ENCODE data around the gene GSPT1. TPM values are rescaled to one million over a fixed set of nuclear protein-coding genes. Genes with fewer than 3 reads are reported as not detected.

GSPT1 gene
- total and polyA plus RNA-seq, 9 of the 15 experiments (the other 6 are each of a cell fraction or from before 2014, with no cell fraction given) = 63.8 to 269 (median 148) TPM

- TF ChIP-seq CHD2 (IDR thresholded peaks at IDR 0.05; ENCODE audit: low read depth, low read length) = peak; percentile 51; the same call in 1 of the 2 replicates
- TF ChIP-seq ZNF311 (CRISPR knock-in tag; IDR thresholded peaks at IDR 0.05) = peak; percentile 71; the same call in 1 of the 2 replicates
- TF ChIP-seq PKNOX1 (IDR thresholded peaks at IDR 0.05) = peak; percentile 65
- no peak for TF ChIP-seq ZNF561 (CRISPR knock-in tag; conservative IDR thresholded peaks at IDR 0.05)
- peak; percentile 56 for TF ChIP-seq TAF1 (IDR thresholded peaks at IDR 0.05; ENCODE audit: control insufficient read depth, extremely low read depth, insufficient read depth, low read length, severe bottlenecking)
- TF ChIP-seq PTRF (tag; IDR thresholded peaks at IDR 0.05) = no peak
- TF ChIP-seq ESRRA (IDR thresholded peaks at IDR 0.05; ENCODE audit: borderline replicate concordance, low read depth) = peak; percentile 99; the same call in 1 of the 2 replicates
- peak; percentile 100 for TF ChIP-seq POU5F1 (IDR thresholded peaks at IDR 0.05; ENCODE audit: borderline replicate concordance, low read depth, low read length, partially characterized antibody)
- TF ChIP-seq HDGF (IDR thresholded peaks at IDR 0.05) = no peak
- TF ChIP-seq TCF3 (CRISPR knock-in tag; IDR thresholded peaks at IDR 0.05) = peak; percentile 32; the same call in 1 of the 2 replicates
- peak; percentile 51 to 66; a peak in 2 of 4 replicates for TF ChIP-seq FOXK2 (conservative IDR thresholded peaks at IDR 0.05 in 1 of 2, IDR thresholded peaks at IDR 0.05 in 1 of 2; ENCODE audit: low read depth in 2 of 2)
- peak; percentile 35; the same call in 1 of the 2 replicates for TF ChIP-seq LCOR (CRISPR knock-in tag; IDR thresholded peaks at IDR 0.05)
- no peak for TF ChIP-seq ZNF324 (CRISPR knock-in tag; IDR thresholded peaks at IDR 0.05)
- no peak for TF ChIP-seq STAT5B (CRISPR knock-in tag; IDR thresholded peaks at IDR 0.05)
- peak; percentile 93 for TF ChIP-seq ZBTB40 (IDR thresholded peaks at IDR 0.05)
- no peak for TF ChIP-seq ZBTB40 (CRISPR knock-in tag; IDR thresholded peaks at IDR 0.05)
- peak; percentile 100 for TF ChIP-seq MTA3 (IDR thresholded peaks at IDR 0.05; ENCODE audit: borderline replicate concordance)
- TF ChIP-seq RFX1 (IDR thresholded peaks at IDR 0.05) = no peak
- TF ChIP-seq ZNF175 (CRISPR knock-in tag; IDR thresholded peaks at IDR 0.05; ENCODE audit: low read depth) = peak; percentile 93; the same call in 1 of the 2 replicates
These were observed at the start of gene GSPT1 (continued) for GRCh38 chr16:11915644-11916523.

Measured in K562 (cell line).